NCI-H748 (cell line): ENCODE measurements around the gene PPP6R3.

Experiments
- DNase-seq: peaks from one replicate; lab custom pipeline; 2025; ENCODE audit not compliant: unreplicated experiment; lab: John Stamatoyannopoulos, UW

PPP6R3 gene

GRCh38 chr11:68488623-68489022 is 28.1 kb downstream of the PPP6R3 start:
- DNase-seq: no peak

DNA sequence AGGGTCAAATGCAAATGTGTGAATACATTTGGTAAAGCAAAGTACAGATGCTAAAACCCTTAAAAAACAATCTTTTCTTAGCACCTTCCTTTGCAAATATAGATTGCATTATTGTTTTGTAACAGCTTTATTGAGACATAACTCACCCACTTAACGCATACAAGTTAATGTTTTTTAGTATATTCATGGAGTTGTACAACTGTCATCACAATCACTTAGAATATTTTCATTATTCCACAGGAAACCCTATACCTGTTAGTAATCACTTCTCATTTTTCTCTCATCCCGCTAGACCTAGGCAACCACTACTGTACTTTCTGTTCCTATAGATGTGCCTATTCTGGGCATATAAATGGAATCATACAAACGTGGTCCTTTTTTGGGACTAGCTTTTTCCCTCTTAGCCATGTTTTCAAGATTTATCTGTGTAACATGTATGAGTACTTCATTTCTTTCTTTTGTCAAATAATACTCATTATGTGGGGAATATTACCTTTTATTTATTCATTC is 34.7 kb downstream of the PPP6R3 start:
- no peak for DNase-seq

DNA sequence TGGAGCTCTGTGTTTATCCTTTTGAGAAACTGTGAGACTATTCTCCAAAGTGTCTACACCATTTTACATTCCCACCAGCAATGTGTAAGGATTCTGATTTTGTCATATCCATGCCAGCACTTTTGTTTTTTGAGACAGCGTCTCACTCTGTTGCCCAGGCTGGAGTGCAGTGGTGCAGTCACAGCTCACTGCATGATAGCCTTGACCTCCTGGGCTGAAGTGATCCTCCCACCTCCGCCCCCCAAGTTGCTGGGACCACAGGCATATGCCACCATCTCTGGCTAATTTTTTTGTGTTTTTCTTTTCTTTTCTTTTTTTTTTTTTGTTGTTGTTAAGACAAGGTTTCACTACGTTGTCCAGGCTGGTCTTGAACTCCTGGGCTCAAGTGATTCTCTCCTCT is 35.3 kb downstream of the PPP6R3 start:
- no peak for DNase-seq

GRCh38 chr11:68497761-68498160 is 37.2 kb downstream of the PPP6R3 start:
- DNase-seq: no peak

GRCh38 chr11:68498321-68498720 is 37.8 kb downstream of the PPP6R3 start:
- no peak for DNase-seq

GRCh38 chr11:68498903-68499883 is 38.6 kb downstream of the PPP6R3 start:
- no peak for DNase-seq

- DNase-seq: no peak
Observed at GRCh38 chr11:68500206-68500605, 39.7 kb downstream of the PPP6R3 start.

DNA sequence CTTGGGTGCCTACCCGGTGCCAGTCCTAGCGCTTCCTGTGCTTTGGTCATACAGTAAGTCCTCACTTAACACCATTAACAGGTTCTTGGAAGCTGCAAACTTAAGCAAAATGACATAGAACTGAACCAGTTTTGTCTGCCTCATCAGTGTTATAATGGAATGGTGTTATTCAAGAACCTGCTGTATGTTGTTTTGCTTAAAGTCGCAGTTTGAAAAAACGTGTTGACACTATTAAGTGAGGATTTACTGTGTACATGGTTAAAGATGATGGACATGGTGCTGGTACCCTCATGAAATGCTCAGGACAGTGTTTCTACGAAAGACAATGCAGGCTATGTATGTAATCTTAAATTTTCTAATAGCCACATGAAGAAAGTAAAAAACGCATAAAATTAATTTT is 41.3 kb downstream of the PPP6R3 start:
- DNase-seq: no peak

DNA sequence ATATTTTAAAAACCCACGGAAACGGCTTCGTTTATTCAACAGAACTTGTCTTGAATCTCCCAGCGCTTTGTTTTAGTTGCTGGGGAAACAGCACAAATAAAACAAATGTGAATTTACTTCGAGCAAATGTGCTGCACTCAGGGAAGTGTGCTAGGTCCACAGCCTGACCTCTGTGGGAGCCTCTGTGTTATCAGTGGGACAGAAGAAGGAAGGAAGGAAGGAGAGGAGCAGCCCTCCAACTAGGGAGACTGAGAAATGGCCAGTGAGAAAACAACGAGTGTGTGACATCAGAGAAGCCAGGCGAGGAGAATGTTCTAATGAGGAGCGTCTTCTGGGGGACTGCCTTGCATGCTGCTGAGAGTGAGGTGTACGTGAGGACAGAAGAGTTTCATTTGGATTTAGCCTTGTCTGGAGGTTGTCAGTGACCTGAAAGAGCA is 42.7 kb downstream of the PPP6R3 start:
- peak; percentile 6 for DNase-seq

- peak; percentile 3 for DNase-seq
Observed at GRCh38 chr11:68503792-68504191, 43.2 kb downstream of the PPP6R3 start.

GRCh38 chr11:68504432-68505066 is 44.0 kb downstream of the PPP6R3 start:
- no peak for DNase-seq

DNA sequence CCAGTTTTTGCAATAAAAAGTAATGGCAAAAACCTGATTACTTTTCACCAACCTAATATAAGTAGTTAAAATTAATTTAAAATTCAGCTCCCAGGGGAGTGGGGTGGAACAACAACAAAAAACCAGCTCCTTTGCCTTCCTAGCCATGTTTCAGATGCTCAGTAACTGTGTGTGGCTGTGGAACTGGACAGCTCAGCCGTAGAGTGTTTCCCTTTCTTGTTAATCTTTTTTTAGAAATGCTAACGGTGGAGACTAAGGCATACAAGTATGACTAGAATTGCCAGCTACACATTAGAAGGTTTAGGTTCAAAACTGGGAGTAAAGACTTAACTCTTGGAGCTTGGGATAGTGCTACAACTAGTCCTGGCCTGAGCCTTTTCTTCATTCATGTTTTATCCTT is 45.0 kb downstream of the PPP6R3 start:
- DNase-seq: no peak

GRCh38 chr11:68506908-68507307 is 46.4 kb downstream of the PPP6R3 start:
- peak; percentile 5 for DNase-seq

DNA sequence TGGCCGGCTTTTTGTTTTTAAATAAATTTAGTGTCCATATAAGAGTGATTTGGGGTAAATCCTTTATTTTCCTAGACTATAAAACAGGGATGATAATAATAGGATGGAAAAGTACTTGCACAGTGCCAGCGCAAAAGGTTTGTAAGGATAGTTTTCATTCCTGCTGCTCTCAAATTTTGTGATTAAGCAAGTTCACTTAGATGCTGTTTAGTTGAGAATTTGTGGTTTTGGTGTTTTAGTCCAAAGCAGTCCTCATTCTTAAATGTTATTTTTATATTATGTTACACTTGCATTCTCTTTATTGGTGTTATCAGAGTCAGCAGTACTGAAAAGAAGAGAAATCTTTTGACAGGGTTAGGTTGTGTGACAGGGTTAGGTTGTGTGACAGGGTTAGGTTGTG is 47.9 kb downstream of the PPP6R3 start:
- no peak for DNase-seq

DNA sequence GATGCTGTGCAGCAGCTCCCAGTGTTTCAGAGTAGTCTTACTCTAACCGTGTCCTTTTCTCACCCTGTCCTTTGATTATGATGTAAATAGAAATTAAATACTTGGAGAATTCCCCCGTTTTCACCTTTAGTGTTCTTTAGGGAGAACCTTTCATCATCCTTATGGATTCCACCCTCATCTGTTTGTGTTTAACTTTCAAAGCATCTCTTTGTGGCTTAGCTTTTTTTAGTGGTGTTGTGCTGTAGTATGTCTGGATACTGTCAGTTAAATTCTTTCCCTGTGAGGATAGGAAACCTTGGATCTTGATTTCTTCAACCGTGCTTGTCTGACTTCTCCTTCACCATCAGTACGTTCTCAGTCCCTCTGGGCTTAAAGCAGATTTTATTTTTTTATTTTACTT is 48.5 kb downstream of the PPP6R3 start:
- no peak for DNase-seq

DNA sequence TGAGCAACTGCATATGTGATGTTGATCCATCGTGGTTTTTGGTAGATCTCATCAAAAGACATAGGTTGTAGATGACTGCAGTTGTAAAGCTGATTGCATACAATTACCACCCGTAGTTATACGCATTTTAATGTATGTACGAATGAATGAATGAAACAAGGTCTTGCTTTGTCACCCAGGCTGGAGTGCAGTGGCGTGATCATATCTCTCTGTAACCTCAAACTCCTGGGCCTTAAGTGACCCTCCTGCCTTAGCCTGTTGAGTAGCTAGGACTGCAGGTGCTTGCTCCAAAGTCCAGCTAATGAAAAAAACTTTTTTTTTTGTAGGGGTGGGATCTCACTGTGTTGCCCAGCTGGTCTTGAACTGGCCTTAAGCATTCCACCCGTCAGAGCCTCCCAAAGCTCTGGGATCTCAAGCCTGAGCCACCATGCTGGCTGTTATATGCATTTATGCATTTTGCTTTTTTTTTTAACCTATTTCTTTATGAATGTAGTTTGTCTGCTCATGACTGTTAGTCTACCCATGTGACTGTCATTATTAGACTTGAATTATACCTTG is 53.5 kb downstream of the PPP6R3 start:
- no peak for DNase-seq

DNA sequence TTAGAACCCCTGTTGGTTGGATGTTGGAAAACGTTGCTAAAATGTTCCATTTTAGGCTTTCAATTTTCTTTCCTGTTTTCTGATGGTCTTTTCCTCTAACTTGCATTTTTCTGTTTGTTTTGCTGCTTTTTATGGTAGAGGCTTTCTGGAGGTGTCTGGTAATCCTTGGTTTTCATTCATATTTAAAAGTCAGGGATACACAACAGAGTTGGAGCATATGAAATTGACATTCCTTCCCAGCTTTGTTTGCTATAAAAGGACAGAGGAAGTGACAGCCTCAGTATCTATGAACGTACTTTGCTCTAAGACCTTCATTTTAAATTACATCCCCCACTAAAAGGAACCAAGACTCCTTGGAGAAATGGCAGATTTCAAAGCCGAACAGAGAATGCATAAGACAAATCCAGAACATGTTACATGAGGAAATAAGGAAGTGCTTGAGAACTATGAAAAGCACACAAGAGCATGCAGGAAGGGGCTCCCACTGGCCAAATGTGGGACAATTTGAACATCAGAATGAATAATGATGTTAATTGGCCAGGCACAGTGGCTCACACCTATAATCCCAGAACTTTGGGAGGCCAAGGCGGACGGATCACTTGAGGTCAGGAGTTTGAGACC is 56.7 kb downstream of the PPP6R3 start:
- DNase-seq: no peak

DNA sequence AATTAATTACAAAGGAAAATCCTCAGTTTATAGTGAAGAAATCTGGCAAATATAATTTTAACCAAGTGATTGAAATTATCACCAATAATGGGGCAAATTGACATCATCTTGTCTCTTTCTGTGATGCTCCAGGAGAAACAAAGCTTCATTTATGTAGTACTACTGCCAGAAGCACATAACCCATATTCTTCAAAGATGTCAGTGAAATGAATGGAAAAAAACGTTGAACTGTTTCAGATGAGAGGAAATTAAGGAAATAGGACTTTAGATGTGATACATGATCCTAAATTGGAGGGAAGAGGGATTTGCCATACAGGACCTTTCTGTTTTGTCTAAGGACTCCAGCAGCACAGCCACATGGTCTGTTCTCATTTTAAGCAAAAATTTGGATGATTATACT is 57.6 kb downstream of the PPP6R3 start:
- no peak for DNase-seq

GRCh38 chr11:68521969-68522652 is 61.6 kb downstream of the PPP6R3 start:
- DNase-seq: no peak

DNA sequence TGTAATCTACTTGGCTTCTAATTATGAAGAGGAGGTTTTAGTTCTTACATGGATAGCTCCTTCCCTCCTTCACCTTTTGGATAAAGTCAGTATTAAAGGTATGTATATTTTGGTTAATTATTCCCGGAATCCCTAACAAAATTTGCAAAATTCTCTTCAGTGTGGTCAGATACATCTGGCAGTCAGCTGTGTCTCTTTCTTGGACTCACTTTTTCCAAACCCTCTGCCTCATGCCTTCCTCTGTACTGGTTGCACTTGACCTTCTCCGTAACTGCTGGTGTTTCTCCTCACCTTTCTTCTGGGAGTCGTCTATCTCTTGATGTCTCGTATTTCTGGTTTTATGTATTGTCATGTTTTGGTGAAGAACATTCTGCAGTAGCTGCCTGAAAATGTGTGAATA is 62.5 kb downstream of the PPP6R3 start:
- no peak for DNase-seq

- DNase-seq: no peak
Observed at GRCh38 chr11:68523743-68524142, 63.2 kb downstream of the PPP6R3 start.
